Posterior vena cava (tissue), 2 donors: ENCODE results near the gene RABL6. TPM values are rescaled to one million over a fixed set of nuclear protein-coding genes. Genes with fewer than 3 reads are reported as not detected.
"Not testable (repeated sequence)": the region's sequence is repeated elsewhere in the genome, so short reads cannot be mapped to it uniquely, and the experiment has no call there.

Source experiments
- DNase-seq: peaks from one replicate; pipeline ENCODE4 v3.0.0-alpha.2; 2020; ENCODE audit warnings: low spot score
- intact Hi-C, 2 donors: fragments of 100-400 bp; cut with DNase I; formaldehyde crosslinking; loops; one replicate each; pipeline versions ENCODE4 v1.14.1 to v1.14.2; 2022 to 2023
- total RNA-seq, 2 donors: library from RNA; stranded (reverse); fragmentation: NEBNext Ultra II Directional; extraction: Animal tissue kit (Norgen Biotek cat#: 25700); gene quantifications; one replicate each; pipeline ENCODE4 v1.2.1, GENCODE V29; 2021
- donor health status: DM: yes; HTN: yes; CAD: no.
- donor health status: DM: yes; HTN: yes; CAD: no.

Gene RABL6
- total RNA-seq, 2 donors from 2014 or later, result 47.9 to 49.8 TPM

DNA sequence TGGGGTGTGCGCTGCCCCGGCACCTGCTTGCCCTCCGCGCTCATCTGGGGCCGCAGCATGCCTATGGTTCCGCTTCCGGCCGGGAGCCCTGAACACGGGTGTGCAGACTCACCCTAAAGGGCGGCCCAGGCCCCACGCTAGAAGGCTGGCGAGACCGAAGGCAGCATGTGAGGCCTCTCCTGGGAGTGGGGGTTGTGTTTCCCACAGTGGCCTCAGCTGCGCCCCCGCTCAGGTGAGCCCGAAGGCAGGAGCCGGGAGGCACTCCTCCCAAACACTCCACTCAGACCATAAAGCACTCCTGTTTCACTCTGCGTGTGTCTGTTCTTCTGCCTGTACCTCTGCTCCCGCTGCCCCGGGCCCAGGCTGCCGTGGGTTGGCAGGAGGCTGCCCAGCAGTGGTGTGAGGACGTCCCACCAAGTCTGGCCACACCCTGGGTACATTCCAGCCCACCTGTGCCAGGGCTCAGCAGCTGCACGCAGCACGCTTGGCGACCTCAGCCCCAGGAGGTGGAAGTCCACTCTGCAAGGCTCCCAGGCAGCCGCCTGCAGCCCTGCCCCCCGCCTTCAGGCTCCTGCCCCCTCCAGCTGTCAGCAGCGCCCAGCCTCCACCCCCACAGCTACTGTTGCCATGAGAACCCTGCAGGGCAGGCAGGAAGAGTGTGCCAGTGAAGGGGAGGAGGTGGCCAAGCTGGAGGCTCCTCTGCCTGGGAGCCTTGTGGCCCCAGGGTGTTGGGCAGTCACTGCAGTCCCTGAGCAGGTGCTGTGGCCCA is 33.3 kb downstream of the RABL6 start:
- no peak for DNase-seq

DNA sequence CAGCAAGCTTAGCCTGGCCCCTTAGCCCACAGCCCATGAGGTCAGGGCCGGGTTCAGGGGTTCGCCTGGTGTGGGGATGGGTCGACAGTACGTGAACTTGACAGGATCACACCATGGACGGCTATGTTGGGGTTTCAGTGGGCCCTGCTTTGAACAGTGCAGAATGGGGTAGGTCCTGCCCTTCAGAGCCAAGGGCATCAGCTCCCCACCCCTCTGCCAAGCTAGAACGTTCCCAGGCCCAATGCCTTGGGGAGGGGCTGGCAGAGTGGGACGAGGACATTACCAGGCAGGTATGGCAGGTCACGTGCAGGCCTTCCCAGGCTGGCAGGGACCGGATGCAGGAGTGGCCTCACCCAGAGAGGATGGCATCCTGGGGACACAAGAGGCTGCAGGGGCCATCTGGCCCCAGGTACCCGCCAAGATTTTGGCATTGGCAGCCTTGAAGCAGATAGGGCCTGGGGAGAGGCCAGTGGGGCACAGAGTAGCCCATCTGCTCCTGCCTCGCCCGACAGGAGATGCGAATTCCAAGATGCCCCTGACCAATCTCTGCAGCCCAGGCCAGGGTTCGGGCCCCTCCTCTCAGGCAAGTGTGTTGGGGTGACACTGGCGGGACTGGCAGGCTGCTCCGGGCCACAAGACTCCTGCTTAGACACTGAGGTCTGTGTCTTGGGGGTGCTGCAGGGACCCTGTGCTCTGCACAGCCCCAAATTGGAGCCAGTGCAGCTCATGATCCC is 34.1 kb downstream of the RABL6 start:
- intact Hi-C loops, result loop anchor here in 1 of 2 donors (5.0 to 10.0 kb wide), 2 partner anchors 100 to 193 kb away; partner anchors contain the start of genes FBXW5 and FUT7
- not testable (repeated sequence) for DNase-seq

More for the DNA sequence above, 33.3 kb downstream of the RABL6 start:
- intact Hi-C loops, result loop anchor here in 1 of 2 donors (5.0 to 10.0 kb wide), 2 partner anchors 101 to 194 kb away; partner anchors contain the start of genes FBXW5 and FUT7

DNA sequence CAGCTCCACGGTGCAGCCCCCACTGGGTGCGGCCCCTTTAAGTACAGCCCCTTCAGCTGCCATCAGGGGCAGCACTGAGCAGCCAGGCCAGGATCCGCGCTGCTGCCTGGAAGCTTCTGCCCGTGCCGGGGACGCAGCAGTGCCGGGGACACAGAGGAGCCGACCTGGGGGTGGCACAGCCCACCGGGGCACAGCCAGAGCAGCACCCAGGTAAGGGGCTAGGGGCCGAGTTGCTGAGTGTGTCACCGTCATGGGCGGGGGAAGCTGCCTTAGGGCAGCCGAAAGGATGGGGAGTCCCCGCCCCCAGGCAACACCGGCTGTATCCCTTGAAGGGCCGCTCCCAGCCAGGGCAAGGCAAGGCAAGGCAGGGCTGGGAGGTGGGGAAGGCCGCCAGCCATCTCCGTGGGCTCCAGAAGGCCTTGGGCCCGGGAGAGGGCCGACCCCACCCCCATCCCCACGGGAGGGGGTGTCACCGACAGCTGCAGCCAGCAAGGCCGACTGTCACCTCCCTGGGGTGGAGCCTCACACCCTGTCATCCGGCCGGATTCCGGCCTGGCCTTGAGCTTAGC is 34.7 kb downstream of the RABL6 start, which contains the start of gene AJM1:
TSS of gene AJM1 (plus strand) at position 99 of the 569 bp plus-strand sequence. CDS start 1,937 bp downstream, outside the sequence.
- DNase-seq, result peak; percentile 93
- intact Hi-C loops, result loop anchor here in 1 of 2 donors (5.0 to 10.0 kb wide), 2 partner anchors 100 to 192 kb away; partner anchors contain the start of genes FBXW5 and FUT7

DNA sequence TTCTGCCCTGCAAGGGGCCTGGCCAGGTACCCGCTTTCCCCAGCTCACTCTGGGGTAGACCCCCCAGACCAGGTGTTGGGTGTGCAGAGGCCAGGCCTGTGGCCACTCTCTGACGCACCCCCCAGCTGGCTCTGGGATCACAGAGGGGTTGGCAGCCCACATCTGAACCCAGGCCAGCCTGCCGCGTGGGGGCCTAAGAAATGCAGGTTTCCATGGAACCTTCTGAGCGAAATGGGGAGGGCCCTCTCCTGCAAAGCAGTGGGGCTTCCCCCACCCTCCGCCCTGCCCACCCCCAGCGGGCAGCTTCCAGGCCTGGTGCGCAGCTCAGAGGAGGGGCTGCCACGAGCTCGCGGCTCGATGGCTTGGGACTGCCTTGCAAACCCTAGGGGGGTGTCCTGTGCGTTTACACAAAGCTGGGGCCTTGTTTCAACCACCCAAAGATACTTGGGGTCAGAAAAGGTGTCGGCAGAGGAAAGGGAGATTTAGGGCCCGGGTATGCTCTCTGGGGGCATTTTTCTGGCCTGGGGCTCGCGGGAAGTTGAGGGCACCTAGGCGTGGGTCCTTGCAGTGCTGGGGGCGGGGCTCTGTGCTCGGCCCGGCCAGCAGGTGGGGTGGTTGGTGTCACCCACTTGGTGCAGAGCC is 35.5 kb downstream of the RABL6 start:
- intact Hi-C loops, result loop anchor here in 1 of 2 donors (5.0 to 10.0 kb wide), 2 partner anchors 99 to 192 kb away; partner anchors contain the start of genes FBXW5 and FUT7

DNA sequence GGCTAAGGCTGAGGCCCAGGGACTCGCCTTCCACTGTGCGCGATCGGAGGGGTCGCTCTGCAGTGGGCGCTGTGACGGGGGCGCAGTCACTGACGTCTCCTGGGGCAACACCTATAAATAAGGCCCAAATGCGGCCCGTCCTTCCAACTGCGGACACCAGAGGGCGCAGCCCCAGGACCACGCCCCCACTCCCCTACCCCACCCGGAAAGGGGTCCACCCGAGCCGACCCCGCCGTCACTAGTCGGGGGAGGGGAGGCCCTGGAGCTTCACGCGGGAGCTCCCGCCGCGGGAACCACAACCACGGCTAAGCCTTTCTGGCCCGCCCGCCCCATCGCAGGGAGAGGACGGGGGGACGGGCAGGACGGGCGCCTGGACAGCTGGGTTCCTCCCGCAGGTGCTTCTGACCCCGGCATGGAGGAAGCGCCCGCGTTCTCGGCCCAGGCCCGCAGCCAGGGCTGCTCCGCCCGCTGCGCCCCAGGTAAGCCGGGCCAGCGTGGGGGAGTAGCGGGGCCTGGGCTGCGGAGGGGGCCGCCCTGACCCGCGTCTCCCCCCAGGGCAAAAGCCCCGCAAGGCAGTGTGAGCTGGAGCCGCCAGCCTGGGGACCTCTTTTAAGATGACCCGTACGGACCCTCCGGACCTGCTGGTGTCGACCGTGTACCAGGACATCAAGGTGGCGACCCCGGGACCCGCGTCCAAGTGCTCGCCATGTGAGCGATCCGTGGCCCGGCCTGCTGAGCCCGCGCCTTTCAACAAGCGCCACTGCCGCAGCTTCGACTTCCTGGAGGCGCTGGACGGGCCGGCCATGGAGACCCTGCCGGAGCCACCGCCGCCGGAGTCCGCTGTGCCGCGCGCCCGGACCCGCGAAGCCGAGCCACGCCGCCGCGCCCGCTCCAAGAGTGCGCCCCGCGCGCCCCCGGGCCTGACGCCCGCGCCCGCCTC is 36.3 kb downstream of the RABL6 start:
- DNase-seq, result not testable (repeated sequence)
- intact Hi-C loops, result loop anchor here in 1 of 2 donors (5.0 to 10.0 kb wide), 2 partner anchors 98 to 191 kb away; partner anchors contain the start of genes FBXW5 and FUT7

More for the DNA sequence above, 35.5 kb downstream of the RABL6 start:
- not testable (repeated sequence) for DNase-seq

DNA sequence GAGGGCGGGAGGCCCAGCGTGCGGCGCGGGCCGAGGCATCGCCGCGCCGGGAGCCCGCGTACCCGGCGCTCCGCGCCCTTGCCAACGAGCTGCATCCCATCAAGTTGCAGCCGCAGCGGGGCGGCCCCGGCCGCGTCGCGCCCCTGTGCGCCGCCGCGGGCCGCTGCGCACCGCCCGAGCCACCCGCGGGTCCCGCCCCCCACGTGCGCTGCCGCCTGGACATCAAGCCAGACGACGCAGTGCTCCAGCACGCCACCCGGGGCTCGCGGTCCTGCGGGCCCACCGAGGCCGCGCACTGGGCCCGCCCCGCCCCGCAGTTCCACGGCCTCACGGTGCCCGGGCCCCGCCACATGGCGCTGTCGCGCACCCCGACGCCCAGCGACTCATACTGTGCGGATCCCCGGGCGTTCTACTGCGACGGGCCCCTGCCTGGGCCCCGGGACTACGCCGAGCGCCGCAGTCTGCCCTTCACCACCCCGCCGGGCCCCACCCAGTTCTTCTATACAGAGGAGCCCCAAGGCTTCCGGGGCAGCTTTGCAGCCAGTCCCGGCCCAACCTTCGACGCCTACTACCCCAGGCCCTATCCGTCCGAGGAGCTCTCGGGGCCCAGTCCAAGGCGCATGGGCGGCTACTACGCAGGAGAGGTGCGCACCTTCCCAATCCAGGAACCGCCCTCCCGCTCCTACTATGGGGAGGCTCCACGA is 37.2 kb downstream of the RABL6 start:
- intact Hi-C loops, result loop anchor here in 1 of 2 donors (5.0 to 10.0 kb wide), 2 partner anchors 97 to 190 kb away; partner anchors contain the start of genes FBXW5 and FUT7
- DNase-seq, result no peak

DNA sequence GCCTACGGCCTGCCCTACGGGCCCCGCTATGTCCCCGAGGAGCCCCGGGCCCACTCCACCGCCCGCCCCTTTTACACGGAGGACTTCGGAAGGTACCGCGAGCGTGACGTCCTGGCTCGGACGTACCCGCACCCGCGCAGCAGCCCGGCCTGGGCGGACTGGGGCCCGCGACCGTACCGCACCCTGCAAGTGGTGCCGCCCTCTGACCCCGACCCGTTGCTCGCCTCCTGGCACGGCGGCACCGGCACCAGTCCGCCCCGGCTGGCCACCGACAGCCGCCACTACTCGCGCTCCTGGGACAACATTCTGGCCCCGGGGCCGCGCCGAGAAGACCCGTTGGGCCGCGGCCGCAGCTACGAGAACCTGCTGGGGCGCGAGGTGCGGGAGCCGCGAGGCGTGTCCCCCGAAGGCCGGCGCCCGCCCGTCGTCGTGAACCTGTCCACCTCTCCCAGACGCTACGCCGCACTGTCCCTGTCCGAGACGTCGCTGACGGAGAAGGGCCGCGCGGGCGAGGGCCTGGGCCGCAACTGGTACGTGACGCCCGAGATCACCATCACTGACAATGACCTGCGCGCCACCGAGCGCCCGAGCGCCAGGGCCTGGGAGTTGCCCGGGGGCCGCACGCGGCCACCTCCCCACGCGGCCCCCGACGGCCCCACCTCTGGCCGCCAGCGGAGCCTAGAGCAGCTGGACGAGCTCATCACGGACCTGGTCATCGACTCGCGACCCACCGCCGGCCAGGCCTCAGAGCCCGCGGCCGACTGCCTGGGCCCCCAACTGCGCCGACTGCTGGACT is 37.9 kb downstream of the RABL6 start:
- no peak for DNase-seq
- intact Hi-C loops, result loop anchor here in 1 of 2 donors (10.0 kb wide), 1 partner anchor 189 kb away; the partner anchor contains the start of gene FUT7

DNA sequence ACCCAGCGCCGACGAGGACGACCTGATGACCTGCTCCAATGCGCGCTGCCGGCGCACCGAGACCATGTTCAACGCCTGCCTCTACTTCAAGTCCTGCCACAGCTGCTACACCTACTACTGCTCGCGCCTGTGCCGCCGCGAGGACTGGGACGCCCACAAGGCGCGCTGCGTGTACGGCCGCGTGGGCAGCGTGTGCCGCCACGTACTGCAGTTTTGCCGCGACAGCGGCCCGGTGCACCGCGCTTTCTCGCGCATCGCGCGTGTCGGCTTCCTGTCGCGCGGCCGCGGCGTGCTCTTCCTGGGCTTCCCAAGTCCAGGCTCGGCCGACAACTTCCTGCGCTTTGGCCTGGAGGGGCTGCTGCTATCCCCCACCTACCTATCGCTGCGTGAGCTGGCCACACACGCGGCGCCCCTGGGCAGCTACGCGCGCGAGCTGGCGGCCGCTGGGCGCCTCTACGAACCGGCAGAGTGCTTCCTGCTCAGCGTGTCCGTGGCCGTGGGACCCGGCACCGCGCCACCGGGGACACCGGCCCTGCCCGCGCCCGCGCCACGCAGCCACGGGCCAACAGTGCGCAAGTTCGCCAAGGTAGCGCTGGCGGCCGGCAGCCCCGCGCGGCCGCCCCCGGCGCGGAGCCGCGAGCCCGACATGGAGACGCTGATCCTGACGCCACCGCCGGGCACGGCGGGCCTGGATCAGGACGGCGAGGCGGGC is 38.8 kb downstream of the RABL6 start:
- no peak for DNase-seq
- intact Hi-C loops, result loop anchor here in 1 of 2 donors (10.0 kb wide), 1 partner anchor 188 kb away; the partner anchor contains the start of gene FUT7

DNA sequence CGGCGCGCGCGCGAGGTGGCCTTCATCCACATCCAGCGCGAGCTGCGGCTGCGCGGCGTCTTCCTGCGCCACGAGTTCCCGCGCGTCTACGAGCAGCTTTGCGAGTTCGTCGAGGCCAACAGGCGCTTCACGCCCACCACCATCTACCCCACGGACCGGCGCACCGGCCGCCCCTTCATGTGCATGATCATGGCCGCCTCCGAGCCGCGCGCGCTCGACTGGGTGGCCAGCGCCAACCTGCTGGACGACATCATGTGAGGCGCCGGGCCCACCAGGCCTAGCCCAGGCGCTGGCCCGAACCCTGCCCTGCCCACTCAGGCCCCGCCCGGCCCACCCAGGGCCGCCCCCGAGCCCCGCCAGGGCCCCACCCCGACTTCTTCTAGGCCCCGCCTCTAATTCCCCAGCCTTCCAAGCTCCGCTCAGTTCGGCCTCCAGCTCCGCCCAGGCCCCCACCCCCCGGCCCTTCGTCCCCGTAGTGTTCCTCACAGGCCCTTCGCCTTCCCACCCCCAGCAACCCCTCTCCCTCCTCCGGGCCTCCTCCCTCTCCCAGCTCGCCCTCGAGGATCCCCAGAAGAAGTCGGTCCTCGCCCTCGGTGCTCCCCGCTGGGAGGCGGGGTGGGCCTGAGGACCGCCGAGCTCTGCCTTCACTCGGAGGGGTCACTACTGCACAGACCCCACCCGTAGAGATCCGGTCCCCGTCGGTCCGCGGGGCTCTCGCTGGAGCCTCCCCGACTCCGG is 39.5 kb downstream of the RABL6 start:
- intact Hi-C loops, result loop anchor here in 1 of 2 donors (10.0 kb wide), 1 partner anchor 188 kb away; the partner anchor contains the start of gene FUT7
- DNase-seq, result no peak

DNA sequence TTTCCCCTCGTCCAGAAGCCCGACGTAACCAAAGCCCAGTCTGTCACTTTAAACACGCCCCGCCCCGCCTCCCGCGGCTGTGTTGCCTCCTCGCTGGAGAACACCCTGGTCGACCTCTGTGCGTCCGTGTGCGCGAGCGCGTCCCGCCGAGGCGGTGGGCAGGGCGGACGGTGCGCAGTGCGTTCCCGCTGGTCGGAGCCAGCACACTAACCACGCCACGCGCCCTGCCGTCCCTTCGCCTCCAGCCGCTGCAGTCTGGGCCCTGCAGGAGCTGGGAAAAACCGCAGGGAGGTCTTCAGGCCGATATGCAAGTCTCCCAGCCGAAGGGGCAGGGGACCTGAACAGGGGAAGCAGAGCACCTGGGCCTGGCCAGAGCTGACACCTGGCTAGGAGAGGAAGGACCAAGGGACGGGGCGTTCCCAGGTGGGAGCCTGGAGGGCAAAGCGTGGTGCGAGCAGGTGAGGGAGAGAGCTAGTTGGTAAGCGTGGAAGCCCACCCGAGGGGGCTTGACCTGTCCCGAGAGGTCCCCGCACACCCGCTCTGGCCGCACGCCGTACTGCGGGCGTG is 40.2 kb downstream of the RABL6 start:
- peak; percentile 96 for DNase-seq

DNA sequence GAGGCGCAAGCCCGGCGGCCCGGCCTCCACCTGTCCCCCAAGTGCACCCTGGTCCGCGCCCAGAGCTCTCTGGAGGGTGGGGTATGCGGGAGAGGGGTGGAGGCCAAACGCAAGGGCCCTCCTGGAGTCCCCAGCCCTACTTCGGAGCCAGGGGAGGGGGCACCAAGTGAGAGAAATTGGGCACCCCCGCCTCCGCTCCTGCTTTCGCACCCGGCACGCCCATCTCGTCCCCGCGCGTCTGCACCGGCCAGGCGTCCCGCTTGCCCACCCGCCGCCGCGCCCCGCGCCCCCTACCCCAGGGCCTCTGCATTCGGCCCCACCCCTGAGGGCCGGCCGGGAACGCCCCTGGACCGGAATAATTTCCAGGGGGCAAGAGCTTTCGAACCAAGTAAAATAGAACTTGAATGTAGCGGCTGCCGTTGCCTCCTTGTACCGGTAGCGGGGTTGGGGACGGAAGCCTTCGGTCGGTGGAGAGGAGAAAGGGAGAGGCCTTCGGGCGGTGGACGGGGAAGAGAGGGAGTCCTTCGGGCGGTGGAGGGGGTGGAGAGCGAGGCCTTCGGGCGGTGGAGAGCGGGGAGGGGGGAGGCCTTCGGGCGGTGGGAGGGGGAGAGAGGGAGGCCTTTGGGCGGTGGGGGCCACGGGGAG is 40.8 kb downstream of the RABL6 start:
- no peak for DNase-seq

More for the DNA sequence above, 40.2 kb downstream of the RABL6 start:
- intact Hi-C loops, result loop anchor here in 1 of 2 donors (10.0 kb wide), 1 partner anchor 187 kb away; the partner anchor contains the start of gene FUT7

DNA sequence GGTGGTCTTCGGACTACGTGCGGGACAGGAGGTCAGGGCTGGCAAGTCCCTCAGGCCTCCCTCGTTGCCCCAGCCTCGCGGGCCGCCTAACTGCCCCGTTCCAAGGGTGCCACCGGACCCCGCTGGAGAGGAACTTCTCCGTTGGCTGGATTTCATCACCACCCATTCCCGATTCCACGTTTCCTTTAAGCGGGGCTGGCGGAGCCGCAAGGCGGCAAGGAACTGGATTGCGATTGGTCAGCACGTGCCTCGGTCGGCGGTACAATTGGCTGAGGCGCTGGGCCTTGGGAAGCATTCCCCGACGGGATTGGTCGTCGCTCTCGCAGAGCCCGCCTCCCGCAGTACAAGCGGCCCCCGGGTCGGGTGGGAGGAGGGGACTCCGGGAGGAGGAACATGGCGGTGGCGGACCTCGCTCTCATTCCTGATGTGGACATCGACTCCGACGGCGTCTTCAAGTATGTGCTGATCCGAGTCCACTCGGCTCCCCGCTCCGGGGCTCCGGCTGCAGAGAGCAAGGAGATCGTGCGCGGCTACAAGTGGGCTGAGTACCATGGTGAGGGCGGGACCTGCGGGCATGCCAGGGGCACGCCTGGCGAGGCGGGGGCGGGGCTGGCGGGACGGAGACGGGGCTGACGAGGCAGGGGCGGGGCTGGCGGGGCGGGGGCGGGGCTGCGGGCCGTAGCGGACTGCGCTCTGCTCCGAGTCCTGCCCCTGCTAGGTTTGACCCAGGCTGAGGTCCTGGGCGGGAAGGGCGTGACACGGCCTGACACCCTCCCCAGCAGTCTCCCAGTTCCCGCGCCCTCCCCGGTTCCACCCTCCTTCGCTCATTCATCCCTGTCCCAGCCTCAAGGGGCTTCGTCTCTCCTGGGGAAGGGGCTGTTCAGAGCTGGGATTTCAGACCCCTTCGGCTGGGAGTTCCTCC is 41.6 kb downstream of the RABL6 start, which contains the start of gene PHPT1:
TSS of gene PHPT1 (plus strand) at position 372 of the 922 bp plus-strand sequence. CDS start at position 394, 22 bp downstream.
- intact Hi-C loops, result loop anchor here in 1 of 2 donors (10.0 kb wide), 1 partner anchor 186 kb away; the partner anchor contains the start of gene FUT7
- peak; percentile 100 for DNase-seq

More for the DNA sequence above, 40.8 kb downstream of the RABL6 start:
- intact Hi-C loops, result loop anchor here in 1 of 2 donors (10.0 kb wide), 1 partner anchor 186 kb away; the partner anchor contains the start of gene FUT7
